CD4-positive, alpha-beta T cell treated with Interleukin-17A for 1 hour (primary cell): Measurements from ENCODE around the gene GALT.

Experiments
- DNase-seq: peaks from one replicate; pipeline ENCODE4 v3.0.0-alpha.2; 2020

The GALT gene

DNA sequence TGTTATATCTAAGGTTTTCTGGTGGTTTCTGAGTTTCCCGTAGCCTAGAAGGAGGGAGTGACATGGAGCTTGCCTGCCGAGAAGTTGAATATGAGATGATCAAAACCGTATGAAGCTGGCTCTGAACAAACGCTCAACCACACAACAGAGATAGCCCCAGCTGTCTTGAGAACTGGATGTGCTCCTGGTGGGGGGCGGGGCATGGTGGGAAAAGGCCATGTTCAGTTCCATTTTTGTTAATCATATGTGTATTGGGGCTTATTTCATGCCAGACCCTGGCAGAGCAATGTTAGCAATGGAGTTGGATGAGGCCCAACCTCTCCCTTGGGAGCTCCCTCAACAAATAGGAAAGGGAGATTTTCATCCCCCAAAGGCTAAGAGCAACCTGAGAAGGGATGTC is 39.8 kb downstream of the GALT start:
- DNase-seq, result no peak

DNA sequence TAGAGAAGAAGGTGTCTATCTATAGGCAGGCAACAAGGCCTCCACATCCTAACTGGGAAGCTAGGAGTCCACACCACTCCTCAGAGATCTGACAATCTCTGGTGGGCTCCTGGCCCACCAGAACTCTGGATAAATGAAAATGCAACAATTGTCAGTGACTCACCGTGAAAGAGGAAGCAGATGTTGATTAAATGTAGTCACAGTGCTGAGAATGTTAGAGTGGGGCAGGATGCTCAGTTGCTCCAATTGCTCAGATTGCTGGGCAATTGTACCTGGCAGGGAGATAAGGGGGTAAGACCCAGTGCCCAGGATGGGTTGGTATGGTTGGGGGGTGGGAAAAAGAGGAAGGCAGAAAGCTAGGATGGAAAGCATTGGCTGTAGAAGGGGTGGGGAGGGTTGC is 40.3 kb downstream of the GALT start:
- DNase-seq, result no peak

GRCh38 chr9:34687276-34688030 is 41.0 kb downstream of the GALT start:
- DNase-seq, result no peak

- no peak for DNase-seq
Observed at GRCh38 chr9:34688329-34689115, 42.0 kb downstream of the GALT start.

- DNase-seq, result no peak
Observed at GRCh38 chr9:34689116-34689470, 42.6 kb downstream of the GALT start.

DNA sequence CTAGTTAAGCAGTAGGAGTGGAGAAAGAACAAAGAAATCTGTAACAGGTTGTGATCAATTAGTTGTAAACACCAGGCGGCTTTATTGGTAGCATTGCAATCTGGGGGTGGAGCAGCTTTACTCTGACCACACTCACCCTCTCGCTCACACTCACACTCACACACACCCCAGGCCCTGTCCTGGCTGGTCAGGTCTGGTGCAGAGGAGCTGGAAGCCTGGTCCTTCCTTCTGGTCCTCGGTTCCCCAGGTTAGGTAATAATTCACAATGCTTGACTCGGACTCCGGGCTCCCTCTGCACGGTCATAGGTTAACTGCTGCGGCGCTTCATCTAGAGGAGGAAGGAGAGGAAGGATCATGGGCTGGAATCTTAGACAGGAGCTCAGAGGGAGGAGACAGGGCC is 43.0 kb downstream of the GALT start:
- DNase-seq, result no peak

- DNase-seq, result no peak
Observed at GRCh38 chr9:34690983-34691935, 44.8 kb downstream of the GALT start, which contains the start of gene CCL19. TSS of gene CCL19 (minus strand) at chr9:34691276. CDS start at chr9:34691139, 137 bp downstream.

DNA sequence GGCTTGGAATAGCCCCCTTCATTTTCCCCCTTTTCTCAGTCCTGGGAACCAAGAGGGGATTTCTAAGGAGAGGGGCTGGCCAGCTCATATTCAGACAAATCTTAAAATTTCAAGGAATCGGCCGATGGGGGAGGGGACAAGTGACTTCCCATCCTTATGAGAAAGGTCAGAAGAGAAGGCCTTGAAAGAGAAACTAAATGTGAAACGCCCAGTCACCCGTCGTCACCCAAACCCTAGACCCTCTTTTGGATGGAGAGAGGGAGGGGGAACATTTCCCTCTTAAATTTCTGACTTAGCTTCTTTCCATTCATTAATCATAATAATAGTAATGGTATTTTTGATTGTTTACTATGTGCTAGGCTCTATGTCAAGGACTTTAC is 45.5 kb downstream of the GALT start:
- DNase-seq, result no peak

- DNase-seq, result no peak
Observed at GRCh38 chr9:34693560-34693959, 47.1 kb downstream of the GALT start.

DNA sequence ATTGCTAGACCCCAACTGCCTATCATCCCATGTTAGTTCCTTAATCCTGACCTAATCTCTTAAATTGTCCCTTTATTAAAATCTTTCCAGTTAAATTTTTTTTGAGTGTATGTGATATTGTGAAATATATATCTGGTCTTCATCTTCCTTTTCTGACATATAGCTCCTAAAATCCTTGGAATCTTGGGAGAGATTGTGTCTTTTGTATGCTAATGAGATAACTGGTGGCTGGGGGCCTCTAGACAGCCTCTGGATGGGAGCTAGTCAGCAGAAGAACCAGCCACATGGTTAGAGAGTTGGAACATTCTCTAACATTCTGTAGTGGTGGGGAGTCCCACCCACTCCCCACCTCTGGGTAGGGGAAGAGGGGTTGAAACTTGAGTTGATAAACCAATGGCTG is 48.3 kb downstream of the GALT start:
- no peak for DNase-seq
